Brain pericyte (primary cell): ENCODE measurements around the gene INTS11.
A peak's percentile ranks its signal among the peaks of the same experiment; 100 is the strongest.

ENCODE experiments used
- DNase-seq: peaks from one replicate; pipeline ENCODE4 v3.0.0-alpha.2; 2012; ENCODE audit warnings: low read depth, low spot score

The INTS11 gene

DNA sequence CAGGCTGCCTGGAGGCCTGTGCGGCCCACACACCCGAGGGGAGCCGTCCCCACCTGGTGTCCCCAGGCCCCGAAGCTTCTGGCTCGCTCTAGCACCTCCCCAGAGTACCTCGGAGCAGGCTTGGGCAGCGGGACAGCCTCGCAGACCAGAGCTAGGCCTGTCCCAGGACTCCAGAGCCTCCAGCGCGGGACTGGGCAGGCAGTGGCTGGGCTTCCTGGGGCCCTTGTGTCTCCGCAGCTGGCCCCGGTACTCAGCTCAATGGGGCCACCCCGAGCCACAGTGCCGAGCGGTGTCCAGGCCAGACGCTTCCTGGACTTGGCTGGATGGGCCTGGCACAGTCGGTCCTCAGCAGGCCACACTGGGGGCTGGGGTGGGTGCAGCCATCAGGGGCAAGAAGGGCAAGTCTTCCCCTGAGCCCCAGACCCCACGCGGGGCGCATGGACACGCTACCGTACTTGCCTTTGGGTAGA is 39.3 kb downstream of the INTS11 start:
- DNase-seq, result no peak

DNA sequence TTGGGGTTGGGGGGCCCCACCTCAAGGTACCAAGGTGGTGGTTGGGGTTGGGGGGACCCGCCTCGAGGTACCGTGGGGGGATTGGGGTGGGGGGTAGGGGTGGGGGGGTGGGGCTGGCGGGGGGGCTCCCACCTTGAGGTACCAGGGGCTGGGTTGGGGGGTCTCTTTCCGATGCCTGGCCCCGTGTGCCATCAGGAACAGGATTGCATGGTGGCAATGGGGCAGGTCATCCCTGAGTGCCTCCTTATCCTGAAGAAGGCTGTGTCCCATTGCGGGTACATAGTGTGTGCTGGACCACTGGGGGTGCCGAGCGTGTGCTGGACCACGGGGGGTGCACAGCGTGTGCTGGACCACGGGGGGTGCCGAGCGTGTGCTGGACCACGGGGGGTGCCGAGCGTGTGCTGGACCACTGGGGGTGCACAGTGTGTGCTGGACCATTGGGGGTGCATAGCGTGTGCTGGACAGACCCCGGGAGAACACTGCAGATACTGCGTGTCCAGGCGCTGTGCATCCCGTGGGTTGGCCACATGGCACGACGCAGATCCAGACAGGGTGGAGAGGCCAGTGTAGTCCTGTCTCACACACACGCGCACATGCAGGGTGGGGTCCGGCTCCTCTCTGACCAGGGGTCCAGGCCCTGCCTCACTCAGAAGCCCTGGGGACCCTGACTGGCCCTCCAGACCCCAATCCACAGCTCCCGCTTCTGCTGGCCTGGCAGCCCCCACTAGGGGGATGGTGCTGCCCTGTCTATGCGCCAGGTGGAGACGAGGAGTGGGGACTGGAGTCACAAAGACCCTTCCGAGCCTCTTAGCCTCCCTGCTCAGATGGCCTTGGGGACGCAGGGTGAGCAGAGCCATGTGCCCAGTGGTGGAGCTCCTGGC is 40.0 kb downstream of the INTS11 start:
- no peak for DNase-seq

- no peak for DNase-seq
These were observed 40.6 kb downstream of the INTS11 start for GRCh38 chr1:1283821-1284220.

DNA sequence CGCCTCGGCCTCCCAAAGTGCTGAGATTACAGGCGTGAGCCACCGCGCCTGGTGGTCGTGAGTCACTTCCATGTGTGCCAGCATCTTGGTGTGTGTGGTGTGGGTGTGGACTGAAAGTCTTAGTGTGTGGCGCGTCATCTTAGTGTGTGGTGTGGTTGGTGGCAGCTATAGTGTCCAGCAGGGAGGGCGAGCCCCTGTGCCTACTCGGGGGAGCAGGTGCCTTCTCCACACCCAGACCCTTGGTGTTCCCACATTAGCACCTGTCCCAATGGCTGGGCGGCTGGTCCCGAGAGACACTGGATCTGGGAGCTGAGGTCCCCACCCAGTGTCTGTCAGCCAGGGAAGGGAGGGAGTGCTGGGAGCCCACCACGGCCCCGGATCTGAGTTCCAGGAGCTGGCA is 41.5 kb downstream of the INTS11 start:
- no peak for DNase-seq

- DNase-seq, result no peak
These were observed 42.7 kb downstream of the INTS11 start for GRCh38 chr1:1281533-1282321.

DNA sequence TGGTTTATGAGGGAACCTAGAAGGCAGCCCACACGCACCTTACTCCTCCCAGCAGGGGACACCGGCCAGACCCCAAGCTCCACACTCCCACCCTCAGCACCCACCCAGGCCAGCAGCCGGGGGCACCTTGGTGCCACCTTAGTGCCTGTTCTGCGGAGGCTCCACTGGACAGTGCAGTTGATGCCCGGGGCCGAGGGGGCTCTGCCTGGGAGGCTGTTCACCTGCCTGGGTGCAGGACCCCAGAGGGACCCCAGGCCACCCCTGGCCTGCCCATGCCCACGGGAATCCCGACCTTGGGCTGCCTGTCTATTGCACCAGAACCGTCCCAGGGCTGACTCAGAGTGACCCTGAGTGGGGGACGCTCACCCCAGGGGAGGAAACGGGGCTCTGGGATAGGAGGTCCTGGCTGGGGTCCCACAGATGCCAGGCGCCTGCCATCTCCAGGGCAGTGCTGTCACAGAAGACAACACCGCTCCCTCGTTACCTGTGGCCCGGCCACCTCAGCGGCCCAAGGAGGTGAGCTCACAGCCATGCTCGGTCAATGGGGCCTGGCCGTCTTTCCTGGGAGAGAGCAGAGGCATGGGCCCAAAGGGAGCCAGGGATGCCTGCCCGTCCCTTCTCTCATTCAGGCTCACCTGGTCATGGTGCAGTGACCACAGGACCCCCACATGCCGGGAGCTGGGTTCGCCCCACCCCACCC is 43.5 kb downstream of the INTS11 start:
- no peak for DNase-seq

GRCh38 chr1:1279028-1279427 is 45.4 kb downstream of the INTS11 start:
- no peak for DNase-seq

DNA sequence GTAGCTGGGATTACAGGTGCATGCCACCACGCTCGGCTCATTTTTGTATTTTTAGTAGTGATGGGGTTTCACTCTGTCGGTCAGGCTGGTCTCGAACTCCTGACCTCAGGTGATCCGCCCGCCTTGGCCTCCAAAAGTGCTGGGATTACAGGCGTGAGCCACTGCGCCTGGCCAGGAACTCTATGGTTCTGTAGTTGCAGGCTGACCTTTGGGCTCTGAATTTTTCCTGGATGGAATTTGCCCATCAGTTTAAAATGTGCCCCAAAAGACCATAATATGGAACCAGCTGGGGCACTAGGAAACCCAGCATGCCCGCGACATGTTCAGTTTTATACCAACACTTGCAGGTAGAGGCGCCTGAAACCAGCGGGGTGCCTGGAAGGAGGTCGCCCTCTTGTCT is 45.8 kb downstream of the INTS11 start:
- no peak for DNase-seq

DNA sequence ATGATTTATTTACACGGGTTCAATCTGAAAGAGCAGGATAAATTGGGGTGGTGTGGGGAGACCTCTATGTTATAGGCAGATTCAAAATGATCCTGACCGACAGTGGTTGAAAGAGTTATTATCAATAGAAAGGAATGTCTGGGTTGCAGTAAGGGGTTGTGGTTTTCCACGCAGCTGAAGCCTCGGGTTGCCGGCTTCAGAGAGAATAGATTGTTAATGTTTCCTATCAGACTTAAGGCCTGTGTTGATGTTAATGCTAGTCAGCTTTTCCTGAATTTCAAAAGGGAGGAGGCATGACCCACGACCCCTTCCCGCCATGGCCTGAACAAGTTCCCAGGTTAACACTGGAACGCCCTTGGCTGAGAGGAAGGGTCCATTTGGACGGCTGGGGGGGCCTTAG is 48.6 kb downstream of the INTS11 start:
- DNase-seq, result no peak

- DNase-seq, result no peak
These were observed 49.5 kb downstream of the INTS11 start for GRCh38 chr1:1274931-1275431.

DNA sequence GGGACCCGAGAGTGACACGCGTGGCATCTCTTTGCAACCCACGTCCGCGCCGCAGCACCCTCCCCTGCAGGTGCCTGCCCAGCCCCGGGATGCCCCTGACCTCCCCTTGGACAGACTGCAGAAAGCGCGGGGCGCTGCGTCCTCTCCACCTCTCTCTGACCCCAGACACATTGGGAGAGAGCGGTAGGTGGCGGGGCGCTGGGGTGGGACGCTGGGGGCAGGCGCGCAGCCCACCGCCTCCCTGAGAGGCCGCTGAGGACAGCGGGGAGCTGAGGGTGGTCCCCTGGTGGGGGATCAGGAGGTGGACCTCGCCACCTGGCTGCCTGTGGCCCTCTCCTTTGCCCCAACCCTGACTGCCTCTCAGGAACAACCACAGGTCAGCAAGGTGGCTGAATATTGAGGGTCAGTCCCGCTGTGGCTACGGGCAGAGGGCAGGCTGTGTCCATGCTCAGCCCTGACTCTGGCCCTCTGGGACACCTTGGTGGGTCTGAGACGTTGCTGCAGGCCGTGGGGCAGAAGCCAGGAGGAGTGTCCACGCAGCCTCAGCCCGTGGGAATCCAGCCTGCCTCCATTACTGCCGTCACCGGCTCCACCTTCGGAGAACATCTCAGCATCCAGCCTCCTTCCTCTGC is 50.0 kb downstream of the INTS11 start:
- no peak for DNase-seq

GRCh38 chr1:1273512-1274298 is 50.8 kb downstream of the INTS11 start, which contains the start of gene UBE2J2:
TSS of gene UBE2J2 (minus strand) at chr1:1273854. CDS start at chr1:1267992, 5,862 bp downstream.
- peak; percentile 47 for DNase-seq

DNA sequence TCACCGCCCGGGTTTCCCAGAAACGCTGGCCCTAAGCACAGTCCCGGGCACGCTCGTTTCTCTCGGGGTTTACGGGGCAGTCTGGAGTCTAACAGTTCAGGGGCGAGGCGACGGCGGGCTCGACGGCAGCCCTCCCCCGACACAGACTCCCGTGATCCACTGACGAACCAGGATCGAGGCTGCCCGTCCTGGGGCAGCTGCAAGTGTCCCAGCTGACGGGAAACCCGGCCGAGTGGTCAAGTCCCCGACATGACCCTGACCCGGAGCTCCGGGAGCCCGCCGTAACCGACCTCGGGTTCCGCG is 51.3 kb downstream of the INTS11 start:
- DNase-seq, result no peak

DNA sequence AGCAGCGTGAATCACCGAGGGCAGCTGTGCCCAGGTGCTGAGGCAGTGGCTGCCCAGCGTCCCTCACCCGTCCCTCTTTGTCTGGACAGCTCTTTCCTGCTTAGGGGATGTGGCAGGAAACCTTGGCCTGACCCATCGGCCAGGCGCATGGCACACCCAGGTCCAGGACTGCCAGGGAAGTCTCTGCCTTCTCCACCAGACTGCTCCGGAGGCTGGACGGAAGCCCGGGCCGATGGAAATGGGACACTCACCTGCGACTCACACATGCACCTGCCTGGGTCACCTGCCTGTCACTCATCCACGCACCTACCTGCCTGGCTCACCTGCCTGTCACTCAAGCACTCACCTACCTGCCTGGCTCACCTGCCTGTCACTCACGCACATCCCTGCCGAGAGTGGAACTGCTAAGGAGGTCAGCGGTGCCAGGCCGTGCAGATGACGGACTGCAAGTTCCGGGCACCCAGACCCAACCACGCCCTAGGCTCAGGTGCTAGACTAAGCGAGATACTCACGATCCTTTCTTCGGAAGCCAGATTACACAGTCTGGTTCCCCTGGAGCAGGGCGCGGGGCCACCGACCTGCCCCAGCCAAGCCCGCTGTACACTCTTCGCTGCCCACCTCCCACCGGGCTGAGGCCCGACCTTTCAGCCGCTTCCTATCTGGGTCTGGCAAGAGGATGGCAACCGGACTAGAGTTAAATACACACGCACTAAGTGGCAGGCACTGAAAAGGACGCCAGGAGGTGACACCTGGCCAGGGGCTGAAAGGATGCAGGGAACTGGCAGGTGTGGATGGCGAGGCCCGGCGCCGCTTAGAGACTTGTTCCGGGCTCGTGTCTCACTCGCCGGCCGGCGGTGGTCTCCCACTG is 51.9 kb downstream of the INTS11 start:
- DNase-seq, result no peak

GRCh38 chr1:1270813-1271212 is 53.6 kb downstream of the INTS11 start:
- no peak for DNase-seq

- DNase-seq, result no peak
These were observed 56.2 kb downstream of the INTS11 start for GRCh38 chr1:1268284-1268682.

GRCh38 chr1:1267488-1268283 is 56.8 kb downstream of the INTS11 start:
- DNase-seq, result no peak

DNA sequence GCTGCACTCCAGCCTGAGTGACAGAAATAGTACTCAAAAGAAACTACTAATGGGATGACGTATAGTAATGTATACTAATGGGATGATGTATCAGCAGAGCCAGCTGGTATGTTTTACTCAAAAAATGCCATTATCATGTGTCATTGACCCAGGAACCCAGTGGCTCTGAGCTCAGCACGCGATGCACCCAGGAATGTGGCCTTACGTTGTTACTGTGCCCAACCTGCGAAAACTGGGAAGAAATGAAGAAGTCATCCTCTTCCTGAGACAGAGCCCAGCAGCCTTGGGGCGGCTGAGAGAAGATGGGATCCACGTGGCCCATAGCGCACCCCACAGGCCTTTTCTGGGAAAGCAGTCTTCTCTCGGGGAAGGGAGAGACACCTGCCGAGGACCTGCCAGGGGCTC is 59.6 kb downstream of the INTS11 start:
- DNase-seq, result peak; percentile 44

GRCh38 chr1:1264026-1264425 is 60.4 kb downstream of the INTS11 start:
- no peak for DNase-seq
